GM10266 (cell line): ENCODE measurements around the gene TCEAL8.

Experiments used
- DNase-seq: peaks from one replicate; pipeline ENCODE4 v3.0.0; 2012; ENCODE audit errors: extremely low spot score
- CTCF ChIP-seq: IDR thresholded peaks from 2 replicates; pipeline ENCODE4 v1.5.1; 2012; ENCODE audit warnings: mild to moderate bottlenecking, low read depth; ENCODE audit not compliant: control insufficient read depth, insufficient read depth; ENCODE audit errors: missing control alignments

TCEAL8 gene

GRCh38 chrX:103214870-103215424, 40.0 kb downstream of the TCEAL8 start, which contains the start of gene BEX4:
TSS of gene BEX4 (plus strand) at chrX:103215108. CDS start at chrX:103216154, 1,046 bp downstream.
- peak; percentile 75 for DNase-seq
- no peak for TF ChIP-seq CTCF

DNA sequence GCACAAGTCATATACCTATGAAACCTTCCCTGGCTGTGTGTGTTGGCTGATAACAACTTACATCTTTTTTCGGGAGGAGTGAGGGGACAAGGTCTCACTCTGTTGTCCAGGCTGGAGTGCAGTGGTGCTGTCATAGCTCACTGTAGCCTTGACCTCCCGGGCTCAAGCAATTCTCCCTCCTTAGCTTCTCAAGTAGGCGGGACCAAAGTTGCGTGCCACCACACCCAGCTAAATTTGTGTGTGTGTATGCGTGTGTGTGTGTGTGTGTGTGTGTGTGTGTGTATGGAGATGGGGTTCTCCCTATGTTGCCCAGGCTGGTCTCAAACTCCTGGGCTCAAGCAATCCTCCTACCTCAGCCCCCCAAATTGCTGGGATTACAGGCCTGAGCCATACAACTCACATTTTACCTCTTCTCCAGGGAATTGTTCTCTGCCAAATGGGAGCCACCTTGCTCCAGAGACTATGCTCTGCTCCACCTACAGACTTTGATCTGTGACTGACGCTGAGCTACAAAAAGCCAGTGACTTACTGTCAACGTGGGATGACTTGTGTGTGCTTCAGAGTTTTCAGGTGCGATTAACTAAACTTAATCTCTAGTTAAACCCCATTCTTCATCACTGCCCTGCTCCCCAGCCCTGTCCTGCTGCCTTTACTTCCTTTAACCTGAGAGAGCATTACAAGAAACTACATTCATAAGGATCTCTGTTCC, 42.1 kb downstream of the TCEAL8 start:
- TF ChIP-seq CTCF: no peak

GRCh38 chrX:103211012-103211715, 43.8 kb downstream of the TCEAL8 start:
- DNase-seq: no peak
- TF ChIP-seq CTCF: peak; percentile 45

More for the DNA sequence above, 42.1 kb downstream of the TCEAL8 start:
- DNase-seq: no peak

GRCh38 chrX:103210056-103210455, 44.9 kb downstream of the TCEAL8 start:
- DNase-seq: no peak
- TF ChIP-seq CTCF: no peak
